Measurements from ENCODE around the gene AGRN.
"Not testable (repeated sequence)": the region's sequence is repeated elsewhere in the genome, so short reads cannot be mapped to it uniquely, and the experiment has no call there.

The AGRN gene

GRCh38 chr1:981955-982558 is 37.9 kb upstream of the AGRN start, which contains the start of gene PERM1:
Gene PERM1, minus strand, starts transcription at chr1:982093. Its CDS starts 1,064 bp downstream, at chr1:981029.
- DNase-seq (ENCODE audit: low spot score), result no peak

GRCh38 chr1:982765-983436 is 37.0 kb upstream of the AGRN start:
- DNase-seq (ENCODE audit: low spot score), result no peak

- DNase-seq (ENCODE audit: low spot score), result peak; percentile 53
These were observed 36.0 kb upstream of the AGRN start for GRCh38 chr1:983798-984475.

GRCh38 chr1:984476-984814 is 35.5 kb upstream of the AGRN start:
- no peak for DNase-seq (ENCODE audit: low spot score)

GRCh38 chr1:985126-985525 is 34.8 kb upstream of the AGRN start:
- DNase-seq (ENCODE audit: low spot score), result no peak

GRCh38 chr1:988061-988460 is 31.9 kb upstream of the AGRN start:
- not testable (repeated sequence) for DNase-seq (ENCODE audit: low spot score)

- not testable (repeated sequence) for DNase-seq (ENCODE audit: low spot score)
These were observed 28.6 kb upstream of the AGRN start for GRCh38 chr1:991275-991674.

- no peak for DNase-seq (ENCODE audit: low spot score)
These were observed 28.0 kb upstream of the AGRN start for GRCh38 chr1:991895-992294.

GRCh38 chr1:992362-992761 is 27.6 kb upstream of the AGRN start:
- DNase-seq (ENCODE audit: low spot score), result no peak

- no peak for DNase-seq (ENCODE audit: low spot score)
These were observed 26.4 kb upstream of the AGRN start for GRCh38 chr1:993379-993995.

GRCh38 chr1:994546-994945 is 25.4 kb upstream of the AGRN start:
- DNase-seq (ENCODE audit: low spot score), result not testable (repeated sequence)

GRCh38 chr1:995665-996633 is 24.0 kb upstream of the AGRN start:
- DNase-seq (ENCODE audit: low spot score), result no peak

- DNase-seq (ENCODE audit: low spot score), result no peak
These were observed 22.8 kb upstream of the AGRN start for GRCh38 chr1:996851-997712.

GRCh38 chr1:997713-997992 is 22.3 kb upstream of the AGRN start:
- no peak for DNase-seq (ENCODE audit: low spot score)

- no peak for DNase-seq (ENCODE audit: low spot score)
These were observed 21.8 kb upstream of the AGRN start for GRCh38 chr1:997993-998744.

- DNase-seq (ENCODE audit: low spot score), result no peak
These were observed 21.2 kb upstream of the AGRN start for GRCh38 chr1:998745-998994.

GRCh38 chr1:998995-999724 is 20.8 kb upstream of the AGRN start:
- no peak for DNase-seq (ENCODE audit: low spot score)

- DNase-seq (ENCODE audit: low spot score), result peak; percentile 40
These were observed 20.1 kb upstream of the AGRN start, which contains the start of gene HES4 for GRCh38 chr1:999725-1000356. Gene HES4, minus strand, starts transcription at chr1:1000097. Its CDS starts 124 bp downstream, at chr1:999973.

GRCh38 chr1:1000357-1001056 is 19.4 kb upstream of the AGRN start:
- peak; percentile 53 for DNase-seq (ENCODE audit: low spot score)
